ENCODE data around the gene SIRPB1. TPM values are rescaled to one million over a fixed set of nuclear protein-coding genes. Genes with fewer than 3 reads are reported as not detected.

The SIRPB1 gene
- total and polyA plus RNA-seq, 10 of the 15 experiments (the other 5 are each of a cell fraction or from before 2014, with no cell fraction given) = 3.4 to 33.8 (median 14.1) TPM

DNA sequence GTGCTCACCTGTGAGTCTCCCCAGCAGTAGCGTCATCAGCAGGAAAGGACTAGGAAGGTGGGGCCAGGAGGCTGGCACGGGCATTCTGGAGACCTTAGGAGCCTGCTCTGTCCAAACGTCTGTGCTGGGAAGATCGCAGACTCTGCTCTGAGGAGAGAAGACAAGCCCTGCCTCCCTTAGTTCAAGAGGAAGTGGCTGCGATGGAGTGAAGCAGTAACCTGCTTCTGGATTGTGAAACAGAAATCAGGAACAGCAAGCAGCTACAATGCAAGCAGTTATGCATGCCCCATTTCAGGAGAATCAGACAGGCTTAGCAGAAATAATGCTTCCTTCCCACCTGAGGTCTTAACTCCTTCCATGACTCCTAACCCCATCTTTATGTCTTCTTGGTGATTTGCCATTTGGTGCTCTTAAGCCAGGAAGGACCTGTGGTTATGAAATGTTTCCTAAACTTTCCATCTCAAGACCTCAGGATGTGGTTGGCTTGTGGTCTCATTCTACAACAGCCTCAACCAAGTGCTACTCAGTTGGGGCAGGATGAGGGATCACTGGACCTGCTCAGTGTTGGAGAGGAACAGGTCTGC, at the start of gene SIRPB1 (continued):
- TF ChIP-seq, protein P1, sequence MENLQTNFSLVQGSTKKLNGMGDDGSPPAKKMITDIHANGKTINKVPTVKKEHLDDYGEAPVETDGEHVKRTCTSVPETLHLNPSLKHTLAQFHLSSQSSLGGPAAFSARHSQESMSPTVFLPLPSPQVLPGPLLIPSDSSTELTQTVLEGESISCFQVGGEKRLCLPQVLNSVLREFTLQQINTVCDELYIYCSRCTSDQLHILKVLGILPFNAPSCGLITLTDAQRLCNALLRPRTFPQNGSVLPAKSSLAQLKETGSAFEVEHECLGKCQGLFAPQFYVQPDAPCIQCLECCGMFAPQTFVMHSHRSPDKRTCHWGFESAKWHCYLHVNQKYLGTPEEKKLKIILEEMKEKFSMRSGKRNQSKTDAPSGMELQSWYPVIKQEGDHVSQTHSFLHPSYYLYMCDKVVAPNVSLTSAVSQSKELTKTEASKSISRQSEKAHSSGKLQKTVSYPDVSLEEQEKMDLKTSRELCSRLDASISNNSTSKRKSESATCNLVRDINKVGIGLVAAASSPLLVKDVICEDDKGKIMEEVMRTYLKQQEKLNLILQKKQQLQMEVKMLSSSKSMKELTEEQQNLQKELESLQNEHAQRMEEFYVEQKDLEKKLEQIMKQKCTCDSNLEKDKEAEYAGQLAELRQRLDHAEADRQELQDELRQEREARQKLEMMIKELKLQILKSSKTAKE (IDR thresholded peaks at IDR 0.05; ENCODE audit: low read depth, poor library complexity, severe bottlenecking) = no peak
- TF ChIP-seq RUNX3 (IDR thresholded peaks at IDR 0.05; ENCODE audit: low read length) = peak; percentile 93
- no peak for TF ChIP-seq RFX5 (IDR thresholded peaks at IDR 0.05; ENCODE audit: low read depth, low read length)
- TF ChIP-seq, protein P2, sequence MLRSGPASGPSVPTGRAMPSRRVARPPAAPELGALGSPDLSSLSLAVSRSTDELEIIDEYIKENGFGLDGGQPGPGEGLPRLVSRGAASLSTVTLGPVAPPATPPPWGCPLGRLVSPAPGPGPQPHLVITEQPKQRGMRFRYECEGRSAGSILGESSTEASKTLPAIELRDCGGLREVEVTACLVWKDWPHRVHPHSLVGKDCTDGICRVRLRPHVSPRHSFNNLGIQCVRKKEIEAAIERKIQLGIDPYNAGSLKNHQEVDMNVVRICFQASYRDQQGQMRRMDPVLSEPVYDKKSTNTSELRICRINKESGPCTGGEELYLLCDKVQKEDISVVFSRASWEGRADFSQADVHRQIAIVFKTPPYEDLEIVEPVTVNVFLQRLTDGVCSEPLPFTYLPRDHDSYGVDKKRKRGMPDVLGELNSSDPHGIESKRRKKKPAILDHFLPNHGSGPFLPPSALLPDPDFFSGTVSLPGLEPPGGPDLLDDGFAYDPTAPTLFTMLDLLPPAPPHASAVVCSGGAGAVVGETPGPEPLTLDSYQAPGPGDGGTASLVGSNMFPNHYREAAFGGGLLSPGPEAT (IDR thresholded peaks at IDR 0.05; ENCODE audit: low read depth) = peak; percentile 45; the same call in 1 of the 2 replicates
- no peak for TF ChIP-seq JUND (IDR thresholded peaks at IDR 0.05; ENCODE audit: low read depth, low read length)
- TF ChIP-seq MTA2 (IDR thresholded peaks at IDR 0.05; ENCODE audit: low read depth) = 0 out of 2 replicates have a peak, but pooled peaks have one; percentile 18
- no peak for TF ChIP-seq CHD2 (IDR thresholded peaks at IDR 0.05; ENCODE audit: borderline replicate concordance, low read depth, low read length)
- TF ChIP-seq FOXM1 (IDR thresholded peaks at IDR 0.05; ENCODE audit: low read depth, low read length) = 0 out of 2 replicates have a peak, but pooled peaks have one; percentile 15
- TF ChIP-seq, protein P3, sequence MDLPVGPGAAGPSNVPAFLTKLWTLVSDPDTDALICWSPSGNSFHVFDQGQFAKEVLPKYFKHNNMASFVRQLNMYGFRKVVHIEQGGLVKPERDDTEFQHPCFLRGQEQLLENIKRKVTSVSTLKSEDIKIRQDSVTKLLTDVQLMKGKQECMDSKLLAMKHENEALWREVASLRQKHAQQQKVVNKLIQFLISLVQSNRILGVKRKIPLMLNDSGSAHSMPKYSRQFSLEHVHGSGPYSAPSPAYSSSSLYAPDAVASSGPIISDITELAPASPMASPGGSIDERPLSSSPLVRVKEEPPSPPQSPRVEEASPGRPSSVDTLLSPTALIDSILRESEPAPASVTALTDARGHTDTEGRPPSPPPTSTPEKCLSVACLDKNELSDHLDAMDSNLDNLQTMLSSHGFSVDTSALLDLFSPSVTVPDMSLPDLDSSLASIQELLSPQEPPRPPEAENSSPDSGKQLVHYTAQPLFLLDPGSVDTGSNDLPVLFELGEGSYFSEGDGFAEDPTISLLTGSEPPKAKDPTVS (IDR thresholded peaks at IDR 0.05; ENCODE audit: low read depth, low read length) = no peak
- no peak for TF ChIP-seq TARDBP (IDR thresholded peaks at IDR 0.05; ENCODE audit: borderline replicate concordance)
- no peak for TF ChIP-seq SMAD5 (IDR thresholded peaks at IDR 0.05; ENCODE audit: low read depth)
- no peak for TF ChIP-seq HDGF (IDR thresholded peaks at IDR 0.05)
- TF ChIP-seq WRNIP1 (IDR thresholded peaks at IDR 0.05; ENCODE audit: borderline replicate concordance, low read depth, low read length) = no peak
- TF ChIP-seq NBN (IDR thresholded peaks at IDR 0.05) = no peak
- TF ChIP-seq, protein P4, sequence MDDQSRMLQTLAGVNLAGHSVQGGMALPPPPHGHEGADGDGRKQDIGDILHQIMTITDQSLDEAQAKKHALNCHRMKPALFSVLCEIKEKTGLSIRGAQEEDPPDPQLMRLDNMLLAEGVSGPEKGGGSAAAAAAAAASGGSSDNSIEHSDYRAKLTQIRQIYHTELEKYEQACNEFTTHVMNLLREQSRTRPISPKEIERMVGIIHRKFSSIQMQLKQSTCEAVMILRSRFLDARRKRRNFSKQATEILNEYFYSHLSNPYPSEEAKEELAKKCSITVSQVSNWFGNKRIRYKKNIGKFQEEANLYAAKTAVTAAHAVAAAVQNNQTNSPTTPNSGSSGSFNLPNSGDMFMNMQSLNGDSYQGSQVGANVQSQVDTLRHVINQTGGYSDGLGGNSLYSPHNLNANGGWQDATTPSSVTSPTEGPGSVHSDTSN (IDR thresholded peaks at IDR 0.05; ENCODE audit: insufficient replicate concordance, low read depth, low read length) = no peak
- peak; percentile 68 to 76; a peak in 2 of 4 replicates for TF ChIP-seq IKZF2 (IDR thresholded peaks at IDR 0.05)
- peak; percentile 43; the same call in 1 of the 2 replicates for TF ChIP-seq CBFB (IDR thresholded peaks at IDR 0.05; ENCODE audit: low read depth)
- peak in 1 of 2 experiments; percentile 62; a peak in 2 of 4 replicates for TF ChIP-seq ETV6 (conservative IDR thresholded peaks at IDR 0.05 in 1 of 2, IDR thresholded peaks at IDR 0.05 in 1 of 2; ENCODE audit: borderline replicate concordance in 1 of 2, low read depth in 1 of 2)
